RWPE2 (cell line): ENCODE results near the gene RERE.

Experiments used
- ATAC-seq: fragments of 200-7000 bp; cut with Tn5 transposase; 3 replicates; pipeline ENCODE4 v1.9.1; 2021; ENCODE audit warnings: low read depth
- DNase-seq: peaks from one replicate; pipeline ENCODE4 v3.0.0-alpha.2; 2020; ENCODE audit warnings: low spot score
- H3K27ac ChIP-seq: fragments of 450-650 bp; 2 replicates; pipeline ENCODE4 v1.5.1; 2017; ENCODE audit warnings: mild to moderate bottlenecking; ENCODE audit not compliant: poor library complexity, severe bottlenecking
- H3K27me3 ChIP-seq: fragments of 250-450 bp; sonication (Bioruptor Pico); 2 replicates; pipeline ENCODE4 v1.5.1; 2021; ENCODE audit warnings: mild to moderate bottlenecking, moderate library complexity; ENCODE audit not compliant: insufficient read depth, poor library complexity, severe bottlenecking
- H3K36me3 ChIP-seq: fragments of 250-450 bp; sonication (Bioruptor Pico); 2 replicates; pipeline ENCODE4 v1.5.1; 2020; ENCODE audit warnings: low read depth, mild to moderate bottlenecking, moderate library complexity
- H3K4me1 ChIP-seq: fragments of 250-450 bp; sonication (Bioruptor Pico); 2 replicates; pipeline ENCODE4 v1.5.1; 2021; ENCODE audit warnings: mild to moderate bottlenecking, moderate library complexity; ENCODE audit not compliant: insufficient read depth, poor library complexity, severe bottlenecking
- H3K4me3 ChIP-seq: fragments of 250-450 bp; sonication (Bioruptor Pico); 2 replicates; pipeline ENCODE4 v1.5.1; 2021; ENCODE audit warnings: mild to moderate bottlenecking, moderate library complexity; ENCODE audit not compliant: severe bottlenecking
- H3K9me3 ChIP-seq: fragments of 250-450 bp; sonication (Bioruptor Pico); 2 replicates; pipeline ENCODE4 v1.5.1; 2021; ENCODE audit warnings: mild to moderate bottlenecking, moderate library complexity; ENCODE audit not compliant: severe bottlenecking
- CTCF ChIP-seq: fragments of 450-650 bp; IDR thresholded peaks from one replicate; pipeline ENCODE4 v1.5.1; 2017; ENCODE audit warnings: mild to moderate bottlenecking, moderate library complexity; ENCODE audit not compliant: poor library complexity, severe bottlenecking

The RERE gene

GRCh38 chr1:8702850-8703810 is 114.3 kb downstream of the RERE start:
- DNase-seq (peak; percentile 88), ATAC-seq (peak; percentile 79)
- no peaks in the 10 kb centered on the region for H3K36me3 ChIP-seq
- no peaks in the 10 kb centered on the region for H3K9me3 ChIP-seq
- no peaks in the 10 kb centered on the region for H3K27me3 ChIP-seq
- H3K27ac ChIP-seq, result peak overlapping the region; percentile 78
- TF ChIP-seq CTCF, result peak; percentile 37
- H3K4me3 ChIP-seq, result peak overlapping the region; percentile 84
- peaks cover 26% of the 10 kb centered on the region for H3K4me1 ChIP-seq

GRCh38 chr1:8702472-8702849 is 115.0 kb downstream of the RERE start:
- Histone ChIP-seq H3K27ac (peak overlapping the region; percentile 78), H3K4me3 (peak overlapping the region; percentile 84), H3K9me3 (no peaks in the 10 kb centered on the region), H3K4me1 (peaks cover 26% of the 10 kb centered on the region), H3K27me3 (no peaks in the 10 kb centered on the region), H3K36me3 (no peaks in the 10 kb centered on the region)
- no peak for ATAC-seq
- no peak for DNase-seq
- TF ChIP-seq CTCF, result no peak

GRCh38 chr1:8701794-8702471 is 115.5 kb downstream of the RERE start:
- no peak for DNase-seq
- no peaks in the 10 kb centered on the region for H3K9me3 ChIP-seq
- H3K4me3 ChIP-seq, result peak overlapping the region; percentile 84
- no peaks in the 10 kb centered on the region for H3K36me3 ChIP-seq
- peaks cover 26% of the 10 kb centered on the region for H3K4me1 ChIP-seq
- 0 out of 3 replicates have a peak, but pooled peaks have one; percentile 21 for ATAC-seq
- peak overlapping the region; percentile 78 for H3K27ac ChIP-seq
- H3K27me3 ChIP-seq, result no peaks in the 10 kb centered on the region
- no peak for TF ChIP-seq CTCF

GRCh38 chr1:8699679-8700078 is 117.8 kb downstream of the RERE start:
- H3K4me1 ChIP-seq, result peaks cover 26% of the 10 kb centered on the region
- H3K9me3 ChIP-seq, result no peaks in the 10 kb centered on the region
- TF ChIP-seq CTCF, result no peak
- ATAC-seq, result no peak
- H3K36me3 ChIP-seq, result no peaks in the 10 kb centered on the region
- H3K27me3 ChIP-seq, result no peaks in the 10 kb centered on the region
- no peak overlapping the region for H3K4me3 ChIP-seq
- H3K27ac ChIP-seq, result no peak overlapping the region
- DNase-seq, result no peak
